Measurements from ENCODE around the gene OSBPL2. TPM values are rescaled to one million over a fixed set of nuclear protein-coding genes. Genes with fewer than 3 reads are reported as not detected.

The OSBPL2 gene
- total RNA-seq, 1 experiment from 2014 or later, result 115 TPM

DNA sequence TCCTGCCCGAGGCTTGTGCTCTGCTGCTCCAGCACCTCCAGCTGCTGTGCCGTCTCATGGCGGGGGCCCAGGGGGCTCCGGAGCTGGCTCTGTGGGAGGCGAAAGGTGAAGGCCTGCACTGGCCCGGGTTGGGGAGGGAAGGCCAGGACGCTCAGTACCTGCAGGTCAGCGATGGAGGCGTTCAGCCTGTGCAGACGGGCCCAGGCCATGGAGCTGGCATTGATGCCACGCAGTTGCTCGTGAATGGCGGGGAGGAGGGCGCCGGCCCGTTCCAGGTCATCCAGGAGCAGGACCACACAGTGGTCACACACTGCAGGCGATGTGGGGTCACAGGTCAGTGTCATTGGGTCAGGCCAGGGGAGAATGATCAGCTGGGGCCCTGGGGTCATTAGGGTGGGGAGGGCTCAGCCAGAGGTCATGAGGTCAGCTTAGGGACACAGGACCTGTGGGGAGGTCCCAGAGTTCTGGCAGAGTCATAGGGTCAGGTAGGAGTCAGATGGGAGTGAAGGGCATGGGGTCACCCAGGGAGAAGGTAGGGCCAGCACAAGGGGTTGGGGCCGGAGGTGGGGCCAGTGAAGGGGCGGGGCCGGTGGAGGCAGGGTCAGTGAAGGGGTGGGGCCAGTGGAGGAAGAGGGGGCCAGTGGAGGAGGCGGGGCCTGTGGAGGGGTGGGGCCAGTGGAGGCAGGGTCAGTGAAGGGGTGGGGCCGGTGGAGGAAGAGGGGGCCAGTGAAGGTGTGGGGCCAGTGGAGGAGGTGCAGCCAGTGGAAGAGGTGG, 82.4 kb downstream of the OSBPL2 start:
- CTCF ChIA-PET, result interaction anchor here (1.5 kb wide), 1 partner anchor 19 kb away, joined by 4 read pairs; no protein-coding TSS in a partner anchor
- no TSS peak for BruUV-seq (replicated peaks)
- intact Hi-C loops (cut with micrococcal nuclease; ENCODE audit: unreplicated experiment), result no loop called here
- no peak overlapping the region for H3K4me3 Mint-ChIP-seq (ENCODE audit: low read depth, unreplicated experiment)
- peak overlapping the region; percentile 28 for H3K27ac Mint-ChIP-seq (ENCODE audit: unreplicated experiment)
- no peaks in the 10 kb centered on the region for H3K27me3 Mint-ChIP-seq (ENCODE audit: unreplicated experiment)
- TF ChIP-seq, protein P1, sequence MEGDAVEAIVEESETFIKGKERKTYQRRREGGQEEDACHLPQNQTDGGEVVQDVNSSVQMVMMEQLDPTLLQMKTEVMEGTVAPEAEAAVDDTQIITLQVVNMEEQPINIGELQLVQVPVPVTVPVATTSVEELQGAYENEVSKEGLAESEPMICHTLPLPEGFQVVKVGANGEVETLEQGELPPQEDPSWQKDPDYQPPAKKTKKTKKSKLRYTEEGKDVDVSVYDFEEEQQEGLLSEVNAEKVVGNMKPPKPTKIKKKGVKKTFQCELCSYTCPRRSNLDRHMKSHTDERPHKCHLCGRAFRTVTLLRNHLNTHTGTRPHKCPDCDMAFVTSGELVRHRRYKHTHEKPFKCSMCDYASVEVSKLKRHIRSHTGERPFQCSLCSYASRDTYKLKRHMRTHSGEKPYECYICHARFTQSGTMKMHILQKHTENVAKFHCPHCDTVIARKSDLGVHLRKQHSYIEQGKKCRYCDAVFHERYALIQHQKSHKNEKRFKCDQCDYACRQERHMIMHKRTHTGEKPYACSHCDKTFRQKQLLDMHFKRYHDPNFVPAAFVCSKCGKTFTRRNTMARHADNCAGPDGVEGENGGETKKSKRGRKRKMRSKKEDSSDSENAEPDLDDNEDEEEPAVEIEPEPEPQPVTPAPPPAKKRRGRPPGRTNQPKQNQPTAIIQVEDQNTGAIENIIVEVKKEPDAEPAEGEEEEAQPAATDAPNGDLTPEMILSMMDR (IDR thresholded peaks at IDR 0.05; ENCODE audit: unreplicated experiment), result no peak
- peaks cover 98% of the 10 kb centered on the region for H3K36me3 Mint-ChIP-seq (ENCODE audit: insufficient read depth, unreplicated experiment)
- peak; percentile 69 for DNase-seq
- H3K9me3 Mint-ChIP-seq (ENCODE audit: low read depth, unreplicated experiment), result no peaks in the 10 kb centered on the region
- no peaks in the 10 kb centered on the region for H3K4me1 Mint-ChIP-seq (ENCODE audit: low read depth, unreplicated experiment)

DNA sequence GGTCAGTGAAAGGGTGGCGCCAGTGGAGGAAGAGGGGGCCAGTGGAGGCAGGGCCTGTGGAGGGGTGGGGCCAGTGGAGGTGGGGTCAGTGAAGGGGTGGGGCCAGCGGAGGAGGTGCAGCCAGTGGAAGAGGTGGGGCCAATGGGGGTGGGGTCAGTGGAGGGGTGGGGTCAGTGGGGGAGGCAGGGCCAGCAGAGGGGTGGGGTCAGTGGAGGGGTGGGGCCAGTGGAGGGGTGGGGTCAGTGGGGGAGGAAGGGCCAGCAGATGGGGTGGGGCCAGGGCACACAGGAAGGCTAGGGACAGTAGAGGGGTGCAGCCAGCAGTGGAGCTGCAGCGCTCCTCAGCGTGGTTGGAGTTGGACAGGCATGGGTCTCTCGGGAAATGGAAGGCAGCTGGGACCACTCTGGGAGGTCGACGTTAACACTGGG, 83.2 kb downstream of the OSBPL2 start:
- CTCF ChIA-PET, result no interaction called here
- H3K27me3 Mint-ChIP-seq (ENCODE audit: unreplicated experiment), result no peaks in the 10 kb centered on the region
- no peak overlapping the region for H3K4me3 Mint-ChIP-seq (ENCODE audit: low read depth, unreplicated experiment)
- no peaks in the 10 kb centered on the region for H3K4me1 Mint-ChIP-seq (ENCODE audit: low read depth, unreplicated experiment)
- intact Hi-C loops (cut with micrococcal nuclease; ENCODE audit: unreplicated experiment), result no loop called here
- H3K27ac Mint-ChIP-seq (ENCODE audit: unreplicated experiment), result peak overlapping the region; percentile 81
- H3K9me3 Mint-ChIP-seq (ENCODE audit: low read depth, unreplicated experiment), result no peaks in the 10 kb centered on the region
- peaks cover 98% of the 10 kb centered on the region for H3K36me3 Mint-ChIP-seq (ENCODE audit: insufficient read depth, unreplicated experiment)
- BruUV-seq (replicated peaks), result no TSS peak
- TF ChIP-seq, protein P1 (IDR thresholded peaks at IDR 0.05; ENCODE audit: unreplicated experiment), result no peak
- DNase-seq, result peak; percentile 56

DNA sequence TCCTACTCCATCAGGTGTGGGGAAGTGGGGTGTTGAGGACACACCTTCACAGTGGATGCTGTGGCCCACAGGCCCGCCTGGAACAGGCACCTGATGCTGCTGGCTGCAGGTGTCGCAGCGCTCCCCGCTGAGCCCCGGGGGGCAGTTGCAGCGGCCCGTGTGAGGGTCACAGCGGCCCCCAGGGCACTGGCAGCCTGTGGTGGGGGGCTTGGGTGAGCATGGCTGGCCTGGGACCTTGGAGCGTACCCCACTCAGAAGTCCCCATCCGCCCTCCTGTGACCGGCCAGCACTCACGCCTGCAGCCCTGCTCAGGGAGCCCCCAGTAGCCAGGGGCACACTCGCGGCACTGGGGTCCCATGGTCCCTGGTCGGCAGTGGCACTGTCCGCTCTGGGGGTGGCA, 83.7 kb downstream of the OSBPL2 start:
- H3K9me3 Mint-ChIP-seq (ENCODE audit: low read depth, unreplicated experiment), result no peaks in the 10 kb centered on the region
- no peak for DNase-seq
- H3K4me1 Mint-ChIP-seq (ENCODE audit: low read depth, unreplicated experiment), result no peaks in the 10 kb centered on the region
- peak overlapping the region; percentile 81 for H3K27ac Mint-ChIP-seq (ENCODE audit: unreplicated experiment)
- no peaks in the 10 kb centered on the region for H3K27me3 Mint-ChIP-seq (ENCODE audit: unreplicated experiment)
- BruUV-seq (replicated peaks), result no TSS peak
- H3K4me3 Mint-ChIP-seq (ENCODE audit: low read depth, unreplicated experiment), result no peak overlapping the region
- intact Hi-C loops (cut with micrococcal nuclease; ENCODE audit: unreplicated experiment), result no loop called here
- TF ChIP-seq, protein P1 (IDR thresholded peaks at IDR 0.05; ENCODE audit: unreplicated experiment), result no peak
- H3K36me3 Mint-ChIP-seq (ENCODE audit: insufficient read depth, unreplicated experiment), result peaks cover 98% of the 10 kb centered on the region
- CTCF ChIA-PET, result no interaction called here

DNA sequence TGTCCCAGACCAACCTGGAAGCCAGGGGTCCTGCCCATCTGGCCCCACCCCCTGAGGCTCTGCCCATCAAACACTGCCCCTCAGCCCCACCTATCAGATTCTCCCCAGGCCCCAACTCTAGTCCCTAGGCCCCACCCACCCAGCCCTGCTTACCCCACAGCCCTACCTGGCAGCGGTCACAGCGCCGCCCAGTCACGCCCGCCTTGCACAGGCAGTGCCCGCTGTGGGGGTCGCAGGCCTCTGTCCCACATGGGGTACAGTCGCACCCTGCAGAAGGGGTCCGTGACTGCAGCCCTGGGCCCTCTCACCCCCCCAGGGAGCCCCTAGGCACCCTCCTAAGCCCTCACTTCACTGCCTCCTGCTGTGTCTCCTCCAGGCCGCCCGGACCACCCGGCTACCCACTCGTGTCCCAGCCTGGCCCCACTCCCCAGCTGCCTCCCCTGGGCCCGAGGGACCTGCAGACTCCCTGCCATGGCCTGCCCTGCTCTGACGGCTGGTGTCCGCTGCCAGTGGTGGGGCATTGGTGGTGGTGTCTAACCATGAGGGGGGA, 84.2 kb downstream of the OSBPL2 start:
- intact Hi-C loops (cut with micrococcal nuclease; ENCODE audit: unreplicated experiment), result no loop called here
- H3K9me3 Mint-ChIP-seq (ENCODE audit: low read depth, unreplicated experiment), result no peaks in the 10 kb centered on the region
- no TSS peak for BruUV-seq (replicated peaks)
- DNase-seq, result no peak
- H3K27me3 Mint-ChIP-seq (ENCODE audit: unreplicated experiment), result no peaks in the 10 kb centered on the region
- CTCF ChIA-PET, result no interaction called here
- H3K4me1 Mint-ChIP-seq (ENCODE audit: low read depth, unreplicated experiment), result no peaks in the 10 kb centered on the region
- H3K36me3 Mint-ChIP-seq (ENCODE audit: insufficient read depth, unreplicated experiment), result peaks cover 98% of the 10 kb centered on the region
- no peak overlapping the region for H3K27ac Mint-ChIP-seq (ENCODE audit: unreplicated experiment)
- H3K4me3 Mint-ChIP-seq (ENCODE audit: low read depth, unreplicated experiment), result no peak overlapping the region
- TF ChIP-seq, protein P1 (IDR thresholded peaks at IDR 0.05; ENCODE audit: unreplicated experiment), result no peak

Data from Calu3 (cell line).